K562 (cell line): ENCODE results near the gene SLC39A3. TPM values are rescaled to one million over a fixed set of nuclear protein-coding genes. Genes with fewer than 3 reads are reported as not detected.

Experiments used
- BMI1 ChIP-seq: fragments of 150-350 bp; IDR thresholded peaks from 2 replicates; pipeline ENCODE4 v1.6.1; 2014; ENCODE audit warnings: low read length
- GABPB1 ChIP-seq: sonication (generic); formaldehyde crosslinking; IDR thresholded peaks from 2 replicates; pipeline ENCODE4 v1.8.0; 2022; ENCODE audit warnings: mild to moderate bottlenecking, missing genetic modification reagents
- HNRNPUL1 ChIP-seq: fragments of 200-400 bp; formaldehyde crosslinking; IDR thresholded peaks from 2 replicates; pipeline ENCODE4 v1.6.1; 2017; ENCODE audit warnings: low read length
- U2AF2 ChIP-seq: fragments of 200-400 bp; formaldehyde crosslinking; optimal IDR thresholded peaks from 2 replicates; pipeline ENCODE3; 2017; ENCODE audit warnings: low read depth, mild to moderate bottlenecking, low read length
- ZNF124 ChIP-seq: sonication (generic); formaldehyde crosslinking; IDR thresholded peaks from 2 replicates; pipeline ENCODE4 v1.8.1; 2022; ENCODE audit warnings: missing genetic modification reagents
- ZNF253 ChIP-seq: fragments of 250-450 bp; sonication (Bioruptor Pico); conservative IDR thresholded peaks from 2 replicates; pipeline ENCODE4 v1.6.1; 2021; ENCODE audit warnings: mild to moderate bottlenecking
- polyA plus RNA-seq, 8 experiments: library from polyadenylated mRNA; depleted of rRNA in 4 of 8; stranded (reverse) in 5 of 8; unstranded in 3 of 8; fragments of >200 nt; fragmentation: Nextera tagmentation in 2 of 8; fragmentation: Illumina TruSeq in 1 of 8; extraction: Ambion mirVana in 2 of 8; extraction: Trizol in 1 of 8; gene quantifications; 2 replicates each; pipeline versions ENCODE4 v1.2.1 to v1.2.3, GENCODE V29; 2011 to 2014; ENCODE audit warnings: inconsistent platforms in 1 of 8, missing spikeins in 1 of 8
- total RNA-seq, 7 experiments: library from RNA; depleted of rRNA in 6 of 7; stranded (reverse); fragments of >200 nt in 6 of 7; fragmentation: Illumina TruSeq in 2 of 7; extraction: Trizol in 2 of 7; gene quantifications; 2 replicates each; pipeline versions ENCODE4 v1.2.1 to v1.2.3, GENCODE V29; 2011 to 2021; ENCODE audit warnings: low replicate concordance in 1 of 7
- TF ChIP-seq, protein P1 (sequence below), 2 experiments: fragments of 450-650 bp; formaldehyde crosslinking in 1 of 2; IDR thresholded peaks; 2 replicates each; pipeline versions ENCODE4 v1.4.0 to v1.6.1; 2014 to 2020; ENCODE audit warnings: mild to moderate bottlenecking in 2 of 2, borderline replicate concordance in 1 of 2, low read depth in 1 of 2
- TF ChIP-seq, protein P2 (sequence below): IDR thresholded peaks from 2 replicates; pipeline ENCODE4 v1.6.1; 2011; ENCODE audit warnings: borderline replicate concordance, low read depth, mild to moderate bottlenecking, moderate library complexity, low read length; ENCODE audit not compliant: insufficient read depth, poor library complexity, severe bottlenecking
- TF ChIP-seq, protein P3 (sequence below), 2 experiments: fragments of 450-650 bp in 1 of 2; IDR thresholded peaks; 2 replicates each; pipeline ENCODE4 v1.6.1; 2011 to 2017; ENCODE audit warnings: low read depth in 2 of 2, antibody characterized with exemption in 1 of 2, borderline replicate concordance in 1 of 2, low read length in 1 of 2, mild to moderate bottlenecking in 1 of 2, mixed read lengths in 1 of 2; ENCODE audit not compliant: control insufficient read depth in 1 of 2
- TF ChIP-seq, protein P4 (sequence below): IDR thresholded peaks from 2 replicates; pipeline ENCODE4 v1.6.1; 2012; ENCODE audit warnings: low read depth, low read length, improper control_type of control experiment, borderline replicate concordance

SLC39A3 gene
- total and polyA plus RNA-seq, 9 of the 15 experiments (the other 6 are each of a cell fraction or from before 2014, with no cell fraction given), result 2.3 to 215 (median 127) TPM

DNA sequence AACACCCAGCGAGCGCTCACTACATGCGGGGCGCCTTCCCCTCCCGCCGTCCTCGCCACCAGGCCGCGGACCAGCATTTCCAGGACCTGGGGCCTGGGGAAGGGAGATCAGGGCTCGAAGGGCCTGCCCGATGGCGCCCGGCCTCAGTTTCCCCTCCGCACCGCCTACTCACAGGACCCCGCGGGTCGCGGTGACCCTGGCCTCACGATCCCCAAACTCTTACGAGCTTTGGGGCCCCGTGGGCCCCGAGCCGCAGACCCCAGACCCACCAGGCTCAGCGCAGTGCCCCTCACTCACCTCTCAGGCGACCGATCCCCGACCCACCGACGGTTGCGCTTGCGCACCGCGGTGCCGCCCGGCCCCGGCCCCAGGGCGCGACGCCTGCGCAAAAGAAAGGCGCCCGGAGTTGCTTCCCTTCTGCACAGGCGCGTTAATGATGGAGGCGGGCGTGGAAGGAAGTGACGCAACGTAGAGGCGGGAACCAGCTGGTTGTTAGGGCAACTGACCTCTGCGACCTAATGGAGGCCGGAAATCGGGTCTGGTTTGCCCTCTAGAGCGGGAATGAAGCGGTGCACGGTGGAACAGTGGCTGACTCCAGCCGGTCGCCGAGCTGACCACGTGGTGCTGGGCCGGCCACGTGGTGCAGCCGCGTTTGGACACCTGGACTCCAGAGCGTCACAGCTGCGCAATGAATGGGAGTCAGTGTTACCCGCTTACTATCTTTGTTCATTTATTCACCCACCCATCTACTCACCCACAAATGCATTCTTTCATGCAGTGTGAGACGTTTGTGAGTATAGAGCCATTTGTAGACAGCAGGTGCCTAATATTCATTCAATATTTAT lies 43.3 kb upstream of the SLC39A3 start, which contains the start of gene SGTA (continued):
- TF ChIP-seq, protein P1, sequence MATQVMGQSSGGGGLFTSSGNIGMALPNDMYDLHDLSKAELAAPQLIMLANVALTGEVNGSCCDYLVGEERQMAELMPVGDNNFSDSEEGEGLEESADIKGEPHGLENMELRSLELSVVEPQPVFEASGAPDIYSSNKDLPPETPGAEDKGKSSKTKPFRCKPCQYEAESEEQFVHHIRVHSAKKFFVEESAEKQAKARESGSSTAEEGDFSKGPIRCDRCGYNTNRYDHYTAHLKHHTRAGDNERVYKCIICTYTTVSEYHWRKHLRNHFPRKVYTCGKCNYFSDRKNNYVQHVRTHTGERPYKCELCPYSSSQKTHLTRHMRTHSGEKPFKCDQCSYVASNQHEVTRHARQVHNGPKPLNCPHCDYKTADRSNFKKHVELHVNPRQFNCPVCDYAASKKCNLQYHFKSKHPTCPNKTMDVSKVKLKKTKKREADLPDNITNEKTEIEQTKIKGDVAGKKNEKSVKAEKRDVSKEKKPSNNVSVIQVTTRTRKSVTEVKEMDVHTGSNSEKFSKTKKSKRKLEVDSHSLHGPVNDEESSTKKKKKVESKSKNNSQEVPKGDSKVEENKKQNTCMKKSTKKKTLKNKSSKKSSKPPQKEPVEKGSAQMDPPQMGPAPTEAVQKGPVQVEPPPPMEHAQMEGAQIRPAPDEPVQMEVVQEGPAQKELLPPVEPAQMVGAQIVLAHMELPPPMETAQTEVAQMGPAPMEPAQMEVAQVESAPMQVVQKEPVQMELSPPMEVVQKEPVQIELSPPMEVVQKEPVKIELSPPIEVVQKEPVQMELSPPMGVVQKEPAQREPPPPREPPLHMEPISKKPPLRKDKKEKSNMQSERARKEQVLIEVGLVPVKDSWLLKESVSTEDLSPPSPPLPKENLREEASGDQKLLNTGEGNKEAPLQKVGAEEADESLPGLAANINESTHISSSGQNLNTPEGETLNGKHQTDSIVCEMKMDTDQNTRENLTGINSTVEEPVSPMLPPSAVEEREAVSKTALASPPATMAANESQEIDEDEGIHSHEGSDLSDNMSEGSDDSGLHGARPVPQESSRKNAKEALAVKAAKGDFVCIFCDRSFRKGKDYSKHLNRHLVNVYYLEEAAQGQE (IDR thresholded peaks at IDR 0.05; ENCODE audit: borderline replicate concordance), result peak; percentile 97
- TF ChIP-seq, protein P1 (CRISPR knock-in tag; IDR thresholded peaks at IDR 0.05; ENCODE audit: low read depth), result no peak
- peak; percentile 98 for TF ChIP-seq GABPB1
- peak; percentile 91; the same call in 1 of the 2 replicates for TF ChIP-seq ZNF124 (CRISPR knock-in tag)
- TF ChIP-seq, protein P2, sequence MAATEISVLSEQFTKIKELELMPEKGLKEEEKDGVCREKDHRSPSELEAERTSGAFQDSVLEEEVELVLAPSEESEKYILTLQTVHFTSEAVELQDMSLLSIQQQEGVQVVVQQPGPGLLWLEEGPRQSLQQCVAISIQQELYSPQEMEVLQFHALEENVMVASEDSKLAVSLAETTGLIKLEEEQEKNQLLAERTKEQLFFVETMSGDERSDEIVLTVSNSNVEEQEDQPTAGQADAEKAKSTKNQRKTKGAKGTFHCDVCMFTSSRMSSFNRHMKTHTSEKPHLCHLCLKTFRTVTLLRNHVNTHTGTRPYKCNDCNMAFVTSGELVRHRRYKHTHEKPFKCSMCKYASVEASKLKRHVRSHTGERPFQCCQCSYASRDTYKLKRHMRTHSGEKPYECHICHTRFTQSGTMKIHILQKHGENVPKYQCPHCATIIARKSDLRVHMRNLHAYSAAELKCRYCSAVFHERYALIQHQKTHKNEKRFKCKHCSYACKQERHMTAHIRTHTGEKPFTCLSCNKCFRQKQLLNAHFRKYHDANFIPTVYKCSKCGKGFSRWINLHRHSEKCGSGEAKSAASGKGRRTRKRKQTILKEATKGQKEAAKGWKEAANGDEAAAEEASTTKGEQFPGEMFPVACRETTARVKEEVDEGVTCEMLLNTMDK, result peak; percentile 92
- TF ChIP-seq, protein P3, sequence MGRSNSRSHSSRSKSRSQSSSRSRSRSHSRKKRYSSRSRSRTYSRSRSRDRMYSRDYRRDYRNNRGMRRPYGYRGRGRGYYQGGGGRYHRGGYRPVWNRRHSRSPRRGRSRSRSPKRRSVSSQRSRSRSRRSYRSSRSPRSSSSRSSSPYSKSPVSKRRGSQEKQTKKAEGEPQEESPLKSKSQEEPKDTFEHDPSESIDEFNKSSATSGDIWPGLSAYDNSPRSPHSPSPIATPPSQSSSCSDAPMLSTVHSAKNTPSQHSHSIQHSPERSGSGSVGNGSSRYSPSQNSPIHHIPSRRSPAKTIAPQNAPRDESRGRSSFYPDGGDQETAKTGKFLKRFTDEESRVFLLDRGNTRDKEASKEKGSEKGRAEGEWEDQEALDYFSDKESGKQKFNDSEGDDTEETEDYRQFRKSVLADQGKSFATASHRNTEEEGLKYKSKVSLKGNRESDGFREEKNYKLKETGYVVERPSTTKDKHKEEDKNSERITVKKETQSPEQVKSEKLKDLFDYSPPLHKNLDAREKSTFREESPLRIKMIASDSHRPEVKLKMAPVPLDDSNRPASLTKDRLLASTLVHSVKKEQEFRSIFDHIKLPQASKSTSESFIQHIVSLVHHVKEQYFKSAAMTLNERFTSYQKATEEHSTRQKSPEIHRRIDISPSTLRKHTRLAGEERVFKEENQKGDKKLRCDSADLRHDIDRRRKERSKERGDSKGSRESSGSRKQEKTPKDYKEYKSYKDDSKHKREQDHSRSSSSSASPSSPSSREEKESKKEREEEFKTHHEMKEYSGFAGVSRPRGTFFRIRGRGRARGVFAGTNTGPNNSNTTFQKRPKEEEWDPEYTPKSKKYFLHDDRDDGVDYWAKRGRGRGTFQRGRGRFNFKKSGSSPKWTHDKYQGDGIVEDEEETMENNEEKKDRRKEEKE (IDR thresholded peaks at IDR 0.05; ENCODE audit: borderline replicate concordance in 1 of 2, control insufficient read depth in 1 of 2, low read depth in 2 of 2, low read length in 1 of 2), result peak in 1 of 2 experiments; percentile 86; a peak in 1 of 4 replicates
- TF ChIP-seq, protein P4, sequence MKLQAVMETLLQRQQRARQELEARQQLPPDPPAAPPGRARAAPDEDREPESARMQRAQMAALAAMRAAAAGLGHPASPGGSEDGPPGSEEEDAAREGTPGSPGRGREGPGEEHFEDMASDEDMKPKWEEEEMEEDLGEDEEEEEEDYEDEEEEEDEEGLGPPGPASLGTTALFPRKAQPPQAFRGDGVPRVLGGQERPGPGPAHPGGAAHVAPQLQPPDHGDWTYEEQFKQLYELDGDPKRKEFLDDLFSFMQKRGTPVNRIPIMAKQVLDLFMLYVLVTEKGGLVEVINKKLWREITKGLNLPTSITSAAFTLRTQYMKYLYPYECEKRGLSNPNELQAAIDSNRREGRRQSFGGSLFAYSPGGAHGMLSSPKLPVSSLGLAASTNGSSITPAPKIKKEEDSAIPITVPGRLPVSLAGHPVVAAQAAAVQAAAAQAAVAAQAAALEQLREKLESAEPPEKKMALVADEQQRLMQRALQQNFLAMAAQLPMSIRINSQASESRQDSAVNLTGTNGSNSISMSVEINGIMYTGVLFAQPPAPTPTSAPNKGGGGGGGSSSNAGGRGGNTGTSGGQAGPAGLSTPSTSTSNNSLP, result no peak
- TF ChIP-seq HNRNPUL1, result no peak
- no peak for TF ChIP-seq U2AF2
- TF ChIP-seq BMI1, result peak; percentile 99
- TF ChIP-seq ZNF253 (CRISPR knock-in tag), result no peak
